CD4-positive, alpha-beta T cell treated with Interleukin-2 at 100 ng/mL for 4 hours (primary cell): ENCODE measurements around the gene FRMD4A.
"Not testable (repeated sequence)": the region's sequence is repeated elsewhere in the genome, so short reads cannot be mapped to it uniquely, and the experiment has no call there.

Experiments used
- DNase-seq: peaks from one replicate; pipeline ENCODE4 v3.0.0-alpha.2; 2020; ENCODE audit warnings: low spot score

FRMD4A gene

GRCh38 chr10:14240253-14241189 lies 90.2 kb downstream of the FRMD4A start:
- DNase-seq = no peak

DNA sequence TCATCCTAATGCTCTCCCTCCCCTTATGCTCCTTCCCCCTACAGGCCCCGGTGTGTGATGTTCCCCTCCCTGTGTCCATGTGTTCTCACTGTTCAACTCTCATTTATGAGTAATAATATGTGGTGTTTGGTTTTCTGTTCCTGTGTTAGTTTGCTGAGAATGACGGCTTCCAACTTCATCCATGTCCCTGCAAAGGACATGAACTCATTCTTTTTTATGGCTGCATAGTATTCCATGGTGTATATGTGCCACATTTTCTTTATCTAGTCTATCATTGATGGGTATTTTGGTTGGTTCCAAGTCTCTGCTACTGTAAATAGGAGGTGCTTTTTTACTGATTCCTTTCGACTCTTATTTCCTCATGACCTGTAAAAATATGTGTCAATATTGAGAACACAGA lies 92.1 kb downstream of the FRMD4A start:
- not testable (repeated sequence) for DNase-seq

GRCh38 chr10:14236341-14236740 lies 94.4 kb downstream of the FRMD4A start:
- DNase-seq = no peak

DNA sequence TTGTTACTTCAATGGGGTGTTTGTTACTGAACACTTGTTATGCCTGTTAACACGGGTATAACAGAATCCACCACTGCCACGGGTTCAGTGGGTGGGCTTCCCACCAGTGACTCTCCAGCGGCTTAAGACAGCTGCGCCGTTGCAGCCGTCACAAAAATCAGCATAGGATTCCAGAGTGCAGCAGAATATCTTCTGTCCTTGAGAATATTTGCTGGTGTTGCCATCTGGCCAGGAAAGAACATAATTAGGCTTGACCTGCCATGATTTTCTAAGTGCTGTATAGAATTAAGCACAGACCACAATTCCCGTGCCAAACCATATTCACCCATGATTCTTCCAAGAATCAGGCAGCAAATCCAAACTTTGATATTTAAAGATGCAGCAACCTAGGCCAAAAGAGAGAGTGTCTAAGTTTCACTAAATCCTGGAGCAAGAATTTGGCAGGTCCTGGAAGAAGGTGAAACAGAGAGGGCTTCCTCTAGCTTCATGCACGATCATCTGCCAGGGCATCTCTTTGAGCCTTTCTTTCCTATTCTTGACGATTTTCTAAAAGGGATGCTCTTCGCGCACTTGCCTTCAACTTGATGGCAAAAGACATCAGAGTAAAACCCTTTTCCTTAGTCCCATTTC lies 95.0 kb downstream of the FRMD4A start:
- DNase-seq = no peak

DNA sequence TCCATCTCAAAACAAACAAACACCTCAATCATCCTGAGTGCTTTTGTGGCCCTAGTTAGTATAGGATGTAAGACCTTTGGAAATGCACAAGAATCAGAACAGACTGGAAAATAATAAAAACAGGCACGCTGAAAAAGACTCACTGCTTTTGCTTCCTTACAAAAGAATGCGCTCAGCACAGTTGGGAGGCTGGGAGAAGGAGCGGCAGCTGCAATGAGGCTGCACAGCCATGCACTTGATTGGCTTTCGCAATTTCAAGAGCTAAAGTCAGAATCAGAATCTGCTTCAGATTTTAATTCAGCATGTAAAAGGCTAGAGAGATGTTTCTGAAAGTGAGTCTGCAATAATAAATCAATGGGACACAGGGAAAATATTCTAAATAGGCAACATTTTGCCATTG lies 97.2 kb downstream of the FRMD4A start:
- DNase-seq = no peak

- DNase-seq = not testable (repeated sequence)
Observed at GRCh38 chr10:14228798-14229197, 101.9 kb downstream of the FRMD4A start.

DNA sequence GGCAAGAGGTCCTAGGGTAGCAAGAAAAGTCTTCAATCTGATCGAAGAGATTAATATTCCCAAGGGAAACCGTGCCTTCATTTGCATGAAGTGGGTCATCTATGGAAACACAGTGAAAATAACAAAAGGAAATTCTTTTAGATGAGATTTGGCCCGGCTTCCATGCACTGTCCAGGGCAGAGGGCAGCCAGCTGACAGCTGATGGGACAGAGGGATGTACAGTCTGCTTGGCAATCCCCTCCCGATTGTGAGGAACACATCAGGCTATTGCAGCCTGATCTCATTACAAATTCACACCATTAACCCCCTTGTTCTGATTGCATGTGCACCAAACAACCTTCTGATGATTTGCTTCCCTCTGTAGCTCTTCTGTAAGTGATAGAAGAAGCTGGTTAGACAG lies 105.3 kb downstream of the FRMD4A start:
- DNase-seq = no peak

- no peak for DNase-seq
Observed at GRCh38 chr10:14220026-14220425, 110.7 kb downstream of the FRMD4A start.

- DNase-seq = no peak
Observed at GRCh38 chr10:14219411-14219810, 111.3 kb downstream of the FRMD4A start.

- no peak for DNase-seq
Observed at GRCh38 chr10:14215641-14216040, 115.1 kb downstream of the FRMD4A start.

DNA sequence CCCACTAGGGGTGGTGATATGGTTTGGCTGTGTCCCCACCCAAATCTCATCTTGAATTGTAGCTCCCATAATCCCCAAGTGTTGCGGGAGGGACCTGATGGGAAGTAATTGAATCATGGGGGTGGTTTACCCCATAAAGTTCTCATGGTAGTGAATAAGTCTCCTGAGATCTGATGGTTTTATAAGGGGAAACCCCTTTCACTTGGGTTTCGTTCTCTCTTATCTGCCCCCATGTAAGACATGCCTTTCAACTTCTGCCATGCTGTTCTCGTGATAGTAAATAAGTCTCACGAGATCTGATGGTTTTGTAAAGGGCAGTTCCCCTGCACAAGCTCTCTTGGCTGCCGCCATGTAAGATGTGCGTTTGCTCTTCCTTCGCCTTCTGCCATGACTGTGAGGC lies 117.0 kb downstream of the FRMD4A start:
- not testable (repeated sequence) for DNase-seq

GRCh38 chr10:14211610-14212009 lies 119.1 kb downstream of the FRMD4A start:
- DNase-seq = no peak

- no peak for DNase-seq
Observed at GRCh38 chr10:14208231-14208630, 122.5 kb downstream of the FRMD4A start.

DNA sequence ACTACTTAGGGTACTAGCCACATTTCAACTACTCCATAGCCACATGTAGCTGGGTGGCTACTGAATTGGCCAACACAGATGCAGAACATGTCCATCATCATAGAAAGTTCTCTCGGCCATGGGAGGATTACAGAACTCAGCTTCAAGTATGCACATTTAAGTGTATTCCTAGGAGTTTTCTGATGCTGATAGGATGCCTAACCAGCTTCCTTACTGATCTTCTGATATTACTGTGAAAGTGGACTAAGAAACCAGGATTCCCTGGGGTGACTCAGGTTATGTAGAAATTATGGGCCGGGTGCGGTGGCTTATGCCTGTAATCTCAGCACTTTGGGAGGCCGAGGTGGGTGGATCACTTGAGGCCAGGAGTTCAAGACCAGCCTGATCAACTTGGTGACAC lies 125.5 kb downstream of the FRMD4A start:
- DNase-seq = no peak

GRCh38 chr10:14200698-14201544 lies 129.8 kb downstream of the FRMD4A start:
- DNase-seq = no peak

DNA sequence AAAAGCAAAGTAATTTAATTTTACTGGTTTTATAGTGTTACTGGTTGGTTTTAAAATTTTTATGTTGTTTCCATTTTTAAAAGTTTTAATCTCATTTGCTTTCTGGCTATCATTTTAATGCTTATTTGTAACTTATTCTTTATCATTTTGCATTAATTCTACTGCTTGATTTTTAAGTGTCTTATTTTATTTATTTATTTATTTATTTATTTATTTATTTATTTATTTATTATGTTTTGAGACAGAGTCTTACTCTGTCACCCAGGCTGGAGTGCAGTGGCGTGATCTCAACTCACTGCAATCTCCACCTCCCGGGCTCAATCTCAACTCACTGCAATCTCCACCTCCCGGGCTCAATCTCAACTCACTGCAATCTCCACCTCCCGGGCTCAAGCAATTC lies 131.6 kb downstream of the FRMD4A start:
- DNase-seq = not testable (repeated sequence)

DNA sequence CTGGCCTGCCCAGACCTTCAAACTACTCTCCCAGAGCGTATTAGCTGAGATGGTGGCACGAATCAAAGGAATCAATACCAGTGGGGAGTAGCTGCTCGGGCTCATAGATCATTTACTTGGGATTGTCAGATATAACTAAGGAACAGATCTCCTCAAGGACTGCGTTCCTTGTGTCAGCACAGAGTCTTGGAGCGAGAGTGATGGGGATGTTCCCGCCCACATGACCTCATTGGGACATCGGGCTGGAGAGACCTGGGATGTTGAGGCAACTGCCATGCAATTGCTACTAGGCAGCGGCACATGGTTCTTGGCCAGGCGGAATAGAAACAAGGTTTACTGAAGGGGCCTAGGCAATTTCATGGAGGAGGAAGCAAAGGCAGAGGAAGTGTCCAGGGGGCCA lies 132.6 kb downstream of the FRMD4A start:
- no peak for DNase-seq

- no peak for DNase-seq
Observed at GRCh38 chr10:14196113-14196512, 134.6 kb downstream of the FRMD4A start.

GRCh38 chr10:14195433-14195832 lies 135.3 kb downstream of the FRMD4A start:
- DNase-seq = no peak

GRCh38 chr10:14192746-14193145 lies 138.0 kb downstream of the FRMD4A start:
- no peak for DNase-seq

DNA sequence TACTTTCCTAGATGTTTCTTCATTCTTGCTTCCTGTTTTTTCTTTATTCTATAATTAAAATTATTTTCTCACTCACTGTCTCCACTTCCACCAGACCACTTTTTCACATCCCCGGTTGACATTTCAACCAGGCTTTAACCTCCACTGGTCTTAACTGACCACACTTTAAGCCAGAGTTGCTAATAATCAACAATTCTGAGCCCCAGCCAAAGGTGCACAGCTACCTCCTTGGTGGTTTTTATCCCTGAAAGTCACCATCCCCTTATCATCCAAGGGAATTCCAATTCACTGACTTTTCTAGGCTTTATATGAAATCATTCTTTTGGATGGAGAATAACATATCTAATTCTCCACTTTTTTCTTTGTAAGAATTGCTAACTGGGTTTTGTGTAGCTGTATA lies 138.9 kb downstream of the FRMD4A start:
- DNase-seq = no peak

DNA sequence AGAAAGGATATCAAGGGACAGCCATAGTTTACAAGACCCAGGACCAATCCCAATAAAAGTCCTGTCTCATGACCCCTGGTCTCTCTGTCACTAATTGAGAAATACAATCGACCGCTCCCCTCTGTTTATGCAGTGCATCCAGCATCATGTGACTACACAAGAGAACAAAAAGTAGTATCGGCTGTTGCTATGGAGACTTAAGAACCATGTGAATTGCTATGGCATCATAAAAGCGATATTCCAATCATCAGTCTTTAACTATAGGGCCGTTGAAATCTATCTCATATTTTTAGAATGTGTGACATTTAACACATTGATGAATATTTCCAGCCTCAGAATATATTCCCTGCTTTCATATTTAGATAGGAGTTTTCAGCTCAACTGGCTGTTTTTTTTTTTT lies 139.3 kb downstream of the FRMD4A start:
- DNase-seq = no peak

DNA sequence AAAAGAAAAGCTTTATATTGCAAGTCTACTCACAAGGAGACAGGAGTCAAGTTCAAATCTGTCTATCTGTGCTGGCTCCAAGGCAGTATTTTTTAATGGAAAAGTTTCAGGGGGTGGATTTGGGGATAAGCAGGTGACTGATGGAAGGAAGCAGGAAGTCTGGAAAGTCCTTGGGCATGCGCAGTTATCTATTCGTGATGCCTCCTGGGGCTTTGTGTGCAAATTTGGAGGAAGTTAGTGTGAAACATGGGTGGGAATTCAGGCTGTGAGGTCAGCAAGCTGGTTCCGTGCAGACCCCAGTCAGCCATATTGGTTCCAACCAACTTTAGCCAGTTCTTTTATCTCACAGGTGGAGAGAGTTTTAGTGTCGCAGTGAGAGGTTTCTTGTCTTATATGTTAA lies 140.0 kb downstream of the FRMD4A start:
- no peak for DNase-seq
